Smooth muscle cell (in vitro differentiated cells): Measurements from ENCODE around the gene PDE4A. TPM values are rescaled to one million over a fixed set of nuclear protein-coding genes. Genes with fewer than 3 reads are reported as not detected.

Source experiments
- DNase-seq: peaks from one replicate; lab custom pipeline; 2025; ENCODE audit not compliant: unreplicated experiment; lab: John Stamatoyannopoulos, UW
- H2AFZ ChIP-seq: fragments of 200-600 bp; sonication (generic); 2 replicates; pipeline ENCODE4 v1.6.0; 2016; ENCODE audit warnings: antibody characterized with exemption, low read depth, mild to moderate bottlenecking
- H3F3A ChIP-seq: fragments of 200-600 bp; sonication (generic); 2 replicates; pipeline ENCODE4 v1.6.0; 2017; ENCODE audit warnings: antibody characterized with exemption, low read depth
- H3K27ac ChIP-seq: fragments of 200-600 bp; sonication (generic); 2 replicates; pipeline ENCODE4 v1.5.1; 2016; ENCODE audit warnings: low read depth, mild to moderate bottlenecking
- H3K27me3 ChIP-seq: fragments of 200-600 bp; sonication (generic); 2 replicates; pipeline ENCODE4 v1.6.1; 2016; ENCODE audit warnings: low read depth, mild to moderate bottlenecking
- H3K36me3 ChIP-seq: fragments of 200-600 bp; sonication (generic); 2 replicates; pipeline ENCODE4 v1.5.1; 2016; ENCODE audit warnings: low read depth
- H3K4me1 ChIP-seq: fragments of 200-600 bp; sonication (generic); 2 replicates; pipeline ENCODE4 v1.5.1; 2016; ENCODE audit warnings: low read depth
- H3K4me2 ChIP-seq: fragments of 200-600 bp; sonication (generic); 2 replicates; pipeline ENCODE4 v1.6.0; 2016; ENCODE audit warnings: mild to moderate bottlenecking
- H3K4me3 ChIP-seq: fragments of 200-600 bp; sonication (generic); 2 replicates; pipeline ENCODE4 v1.5.1; 2016; ENCODE audit warnings: mild to moderate bottlenecking
- H3K79me2 ChIP-seq: fragments of 200-600 bp; sonication (generic); 2 replicates; pipeline ENCODE4 v1.6.0; 2016; ENCODE audit warnings: low read depth, mild to moderate bottlenecking
- H3K9ac ChIP-seq: fragments of 200-600 bp; sonication (generic); 2 replicates; pipeline ENCODE4 v1.6.0; 2016; ENCODE audit warnings: low read depth
- H3K9me3 ChIP-seq: fragments of 200-600 bp; sonication (generic); replicated peaks from 2 replicates; pipeline ENCODE4 v1.5.1; 2016; ENCODE audit warnings: low read depth
- H4K20me1 ChIP-seq: fragments of 200-600 bp; sonication (generic); 2 replicates; pipeline ENCODE4 v1.6.0; 2016; ENCODE audit warnings: low read depth
- CTCF ChIP-seq: fragments of 200-600 bp; sonication (generic); IDR thresholded peaks from 2 replicates; pipeline ENCODE4 v1.5.1; 2017; ENCODE audit warnings: borderline replicate concordance, mild to moderate bottlenecking, antibody characterized with exemption; ENCODE audit not compliant: insufficient read depth, poor library complexity, severe bottlenecking
- WGBS: methylation state at CpG from one replicate; pipeline ENCODE4 v1.1.7; 2016; ENCODE audit warnings: low lambda C conversion rate; 5-methylcytosine and 5-hydroxymethylcytosine counted together
- polyA plus RNA-seq: library from polyadenylated mRNA; unstranded; fragments of >200 nt; fragmentation: Nextera tagmentation; extraction: Ambion mirVana; gene quantifications from 2 replicates; pipeline ENCODE4 v1.2.1, GENCODE V29; 2016
- total RNA-seq: library from RNA; depleted of rRNA; stranded (reverse); fragments of >200 nt; gene quantifications from 2 replicates; pipeline ENCODE4 v1.2.3, GENCODE V29; 2014

The PDE4A gene
- total and polyA plus RNA-seq, 2 experiments from 2014 or later = 2.7 to 16.4 TPM

GRCh38 chr19:10478903-10479384, 58.6 kb downstream of the PDE4A start:
- H4K20me1 ChIP-seq = no peaks in the 10 kb centered on the region
- H3K79me2 ChIP-seq = no peaks in the 10 kb centered on the region
- H3F3A ChIP-seq = no peaks in the 10 kb centered on the region
- peak; percentile 68 for TF ChIP-seq CTCF
- H3K36me3 ChIP-seq = no peaks in the 10 kb centered on the region
- no peak overlapping the region for H2AFZ ChIP-seq
- no peak overlapping the region for H3K27ac ChIP-seq
- no peaks in the 10 kb centered on the region for H3K27me3 ChIP-seq
- peak overlapping the region; percentile 15 for H3K4me3 ChIP-seq
- peak overlapping the region; percentile 89 for H3K4me2 ChIP-seq
- no peaks in the 10 kb centered on the region for H3K4me1 ChIP-seq
- no peak overlapping the region for H3K9ac ChIP-seq
- DNase-seq = peak; percentile 42
- WGBS = 9% methylated on average over 33 of the region's 36 CpGs
- no peaks in the 10 kb centered on the region for H3K9me3 ChIP-seq

GRCh38 chr19:10486551-10486950, 66.2 kb downstream of the PDE4A start:
- H3K9ac ChIP-seq = no peak overlapping the region
- no peak for DNase-seq
- no peaks in the 10 kb centered on the region for H3K4me1 ChIP-seq

GRCh38 chr19:10491472-10492047, 71.2 kb downstream of the PDE4A start:
- no peaks in the 10 kb centered on the region for H3K27me3 ChIP-seq
- no peak overlapping the region for H3K4me2 ChIP-seq
- H3F3A ChIP-seq = no peaks in the 10 kb centered on the region
- no peak overlapping the region for H3K27ac ChIP-seq
- no peaks in the 10 kb centered on the region for H3K4me1 ChIP-seq
- no peak overlapping the region for H3K4me3 ChIP-seq
- H3K9ac ChIP-seq = no peak overlapping the region
- H3K9me3 ChIP-seq = no peaks in the 10 kb centered on the region
- H3K79me2 ChIP-seq = peaks cover 4% of the 10 kb centered on the region
- H3K36me3 ChIP-seq = peaks cover 6% of the 10 kb centered on the region
- no peak overlapping the region for H2AFZ ChIP-seq
- H4K20me1 ChIP-seq = peaks cover 33% of the 10 kb centered on the region
- WGBS = 99% methylated on average over 38 of the region's 43 CpGs
- no peak for DNase-seq
- TF ChIP-seq CTCF = no peak

More at GRCh38 chr19:10486551-10486950, 66.2 kb downstream of the PDE4A start:
- WGBS = 95% methylated on average over 13 of the region's 13 CpGs
- H3K4me3 ChIP-seq = no peak overlapping the region
- H3K27me3 ChIP-seq = no peaks in the 10 kb centered on the region
- H3K9me3 ChIP-seq = no peaks in the 10 kb centered on the region
- H3K27ac ChIP-seq = no peak overlapping the region
- H3K79me2 ChIP-seq = peaks cover 4% of the 10 kb centered on the region
- no peak overlapping the region for H2AFZ ChIP-seq
- H3K36me3 ChIP-seq = no peaks in the 10 kb centered on the region
- no peak for TF ChIP-seq CTCF
- H3F3A ChIP-seq = no peaks in the 10 kb centered on the region
- H4K20me1 ChIP-seq = peaks cover 22% of the 10 kb centered on the region
- H3K4me2 ChIP-seq = no peak overlapping the region

GRCh38 chr19:10497371-10497770, 77.0 kb downstream of the PDE4A start:
- H2AFZ ChIP-seq = no peak overlapping the region
- no peak overlapping the region for H3K4me3 ChIP-seq
- peaks cover 11% of the 10 kb centered on the region for H3K4me1 ChIP-seq
- no peak overlapping the region for H3K9ac ChIP-seq
- DNase-seq = no peak
- no peaks in the 10 kb centered on the region for H3F3A ChIP-seq
- H3K4me2 ChIP-seq = no peak overlapping the region
- peaks cover 3% of the 10 kb centered on the region for H4K20me1 ChIP-seq
- H3K79me2 ChIP-seq = peaks cover 44% of the 10 kb centered on the region
- TF ChIP-seq CTCF = no peak
- no peak overlapping the region for H3K27ac ChIP-seq
- WGBS = 98% methylated on average over 4 of the region's 4 CpGs
- H3K27me3 ChIP-seq = no peaks in the 10 kb centered on the region
- no peaks in the 10 kb centered on the region for H3K9me3 ChIP-seq
- peaks cover 6% of the 10 kb centered on the region for H3K36me3 ChIP-seq
